Measurements from ENCODE around the gene RANBP3L. TPM values are rescaled to one million over a fixed set of nuclear protein-coding genes. Genes with fewer than 3 reads are reported as not detected.

RANBP3L gene
- polyA plus RNA-seq, 1 donor, result 0.60 TPM

GRCh38 chr5:36243653-36244052 is 58.0 kb downstream of the RANBP3L start:
- Histone ChIP-seq H3K36me3 (ENCODE audit: control insufficient read depth, insufficient read depth, low read length) (no peaks in the 10 kb centered on the region), H3K27me3 (ENCODE audit: control insufficient read depth, insufficient read depth, low read length) (no peaks in the 10 kb centered on the region), H3K27ac (ENCODE audit: low read length) (no peak overlapping the region), H3K4me3 (ENCODE audit: low read length) (no peak overlapping the region), H3K9me3 (ENCODE audit: control insufficient read depth, low read depth, low read length) (no peaks in the 10 kb centered on the region), H3K4me1 (ENCODE audit: control insufficient read depth, insufficient read depth, low read length) (peaks cover 20% of the 10 kb centered on the region)
- peak in 1 of 2 donors; percentile 10 for DNase-seq
- WGBS (ENCODE audit: insufficient coverage, low lambda C conversion rate), result 80% methylated on average over 1 of the region's 1 CpG

GRCh38 chr5:36242534-36243485 is 58.9 kb downstream of the RANBP3L start:
- H3K4me3 ChIP-seq (ENCODE audit: low read length), result peak overlapping the region; percentile 50
- peak overlapping the region; percentile 99 for H3K27ac ChIP-seq (ENCODE audit: low read length)
- no peaks in the 10 kb centered on the region for H3K9me3 ChIP-seq (ENCODE audit: control insufficient read depth, low read depth, low read length)
- H3K4me1 ChIP-seq (ENCODE audit: control insufficient read depth, insufficient read depth, low read length), result peaks cover 20% of the 10 kb centered on the region
- no peaks in the 10 kb centered on the region for H3K27me3 ChIP-seq (ENCODE audit: control insufficient read depth, insufficient read depth, low read length)
- no peaks in the 10 kb centered on the region for H3K36me3 ChIP-seq (ENCODE audit: control insufficient read depth, insufficient read depth, low read length)
- 51% methylated on average over 4 of the region's 24 CpGs for WGBS (ENCODE audit: insufficient coverage, low lambda C conversion rate)
- peak in 1 of 2 donors; percentile 65 for DNase-seq

- Histone ChIP-seq H3K36me3 (ENCODE audit: control insufficient read depth, insufficient read depth, low read length) (no peaks in the 10 kb centered on the region), H3K9me3 (ENCODE audit: control insufficient read depth, low read depth, low read length) (no peaks in the 10 kb centered on the region), H3K4me3 (ENCODE audit: low read length) (peak within 1 kb of the TSS; percentile 91), H3K4me1 (ENCODE audit: control insufficient read depth, insufficient read depth, low read length) (peaks cover 28% of the 10 kb centered on the region), H3K27ac (ENCODE audit: low read length) (peak within 1 kb of the TSS; percentile 99), H3K27me3 (ENCODE audit: control insufficient read depth, insufficient read depth, low read length) (no peaks in the 10 kb centered on the region)
- no CpG with 5 or more reads among the region's 100 CpGs for WGBS (ENCODE audit: insufficient coverage, low lambda C conversion rate)
- DNase-seq, result peak; percentile 97 to 99
Measured at GRCh38 chr5:36241631-36242533, 59.8 kb downstream of the RANBP3L start, which contains the start of gene NADK2. Gene NADK2, minus strand, starts transcription at chr5:36241925. Its CDS starts 127 bp downstream, at chr5:36241798.

GRCh38 chr5:36240779-36241630 is 60.7 kb downstream of the RANBP3L start:
- H3K4me3 ChIP-seq (ENCODE audit: low read length), result peak overlapping the region; percentile 91
- H3K9me3 ChIP-seq (ENCODE audit: control insufficient read depth, low read depth, low read length), result no peaks in the 10 kb centered on the region
- no peaks in the 10 kb centered on the region for H3K36me3 ChIP-seq (ENCODE audit: control insufficient read depth, insufficient read depth, low read length)
- H3K4me1 ChIP-seq (ENCODE audit: control insufficient read depth, insufficient read depth, low read length), result peaks cover 29% of the 10 kb centered on the region
- no peaks in the 10 kb centered on the region for H3K27me3 ChIP-seq (ENCODE audit: control insufficient read depth, insufficient read depth, low read length)
- peak overlapping the region; percentile 99 for H3K27ac ChIP-seq (ENCODE audit: low read length)
- WGBS (ENCODE audit: insufficient coverage, low lambda C conversion rate), result no CpG with 5 or more reads among the region's 61 CpGs
- peak; percentile 54 to 84 for DNase-seq

GRCh38 chr5:36239370-36240293 is 62.1 kb downstream of the RANBP3L start:
- no peaks in the 10 kb centered on the region for H3K36me3 ChIP-seq (ENCODE audit: control insufficient read depth, insufficient read depth, low read length)
- peak overlapping the region; percentile 99 for H3K27ac ChIP-seq (ENCODE audit: low read length)
- no peaks in the 10 kb centered on the region for H3K27me3 ChIP-seq (ENCODE audit: control insufficient read depth, insufficient read depth, low read length)
- peak in 1 of 2 donors; percentile 24 for DNase-seq
- peaks cover 29% of the 10 kb centered on the region for H3K4me1 ChIP-seq (ENCODE audit: control insufficient read depth, insufficient read depth, low read length)
- H3K9me3 ChIP-seq (ENCODE audit: control insufficient read depth, low read depth, low read length), result no peaks in the 10 kb centered on the region
- WGBS (ENCODE audit: insufficient coverage, low lambda C conversion rate), result 0% methylated on average over 1 of the region's 4 CpGs
- peak overlapping the region; percentile 91 for H3K4me3 ChIP-seq (ENCODE audit: low read length)

GRCh38 chr5:36238502-36239295 is 63.0 kb downstream of the RANBP3L start:
- WGBS (ENCODE audit: insufficient coverage, low lambda C conversion rate), result no CpG with 5 or more reads among the region's 2 CpGs
- no peak for DNase-seq
- peaks cover 29% of the 10 kb centered on the region for H3K4me1 ChIP-seq (ENCODE audit: control insufficient read depth, insufficient read depth, low read length)
- H3K4me3 ChIP-seq (ENCODE audit: low read length), result no peak overlapping the region
- H3K27ac ChIP-seq (ENCODE audit: low read length), result peak overlapping the region; percentile 99
- H3K9me3 ChIP-seq (ENCODE audit: control insufficient read depth, low read depth, low read length), result no peaks in the 10 kb centered on the region
- no peaks in the 10 kb centered on the region for H3K27me3 ChIP-seq (ENCODE audit: control insufficient read depth, insufficient read depth, low read length)
- H3K36me3 ChIP-seq (ENCODE audit: control insufficient read depth, insufficient read depth, low read length), result no peaks in the 10 kb centered on the region

- H3K9me3 ChIP-seq (ENCODE audit: control insufficient read depth, low read depth, low read length), result no peaks in the 10 kb centered on the region
- no peak overlapping the region for H3K4me3 ChIP-seq (ENCODE audit: low read length)
- peak overlapping the region; percentile 14 for H3K27ac ChIP-seq (ENCODE audit: low read length)
- peak; percentile 52 to 69 for DNase-seq
- no peaks in the 10 kb centered on the region for H3K36me3 ChIP-seq (ENCODE audit: control insufficient read depth, insufficient read depth, low read length)
- no peaks in the 10 kb centered on the region for H3K27me3 ChIP-seq (ENCODE audit: control insufficient read depth, insufficient read depth, low read length)
- WGBS (ENCODE audit: insufficient coverage, low lambda C conversion rate), result no CpG with 5 or more reads among the region's 2 CpGs
- peaks cover 27% of the 10 kb centered on the region for H3K4me1 ChIP-seq (ENCODE audit: control insufficient read depth, insufficient read depth, low read length)
Measured at GRCh38 chr5:36237751-36238150, 64.0 kb downstream of the RANBP3L start.

GRCh38 chr5:36236801-36237200 is 64.9 kb downstream of the RANBP3L start:
- Histone ChIP-seq H3K36me3 (ENCODE audit: control insufficient read depth, insufficient read depth, low read length) (no peaks in the 10 kb centered on the region), H3K27ac (ENCODE audit: low read length) (peak overlapping the region; percentile 14), H3K4me1 (ENCODE audit: control insufficient read depth, insufficient read depth, low read length) (peaks cover 23% of the 10 kb centered on the region), H3K4me3 (ENCODE audit: low read length) (no peak overlapping the region), H3K9me3 (ENCODE audit: control insufficient read depth, low read depth, low read length) (no peaks in the 10 kb centered on the region), H3K27me3 (ENCODE audit: control insufficient read depth, insufficient read depth, low read length) (no peaks in the 10 kb centered on the region)
- DNase-seq, result no peak
